HepG2 (cell line): ENCODE data around the gene ANKDD1A.

ENCODE experiments used
- HINFP ChIP-seq: sonication (generic); formaldehyde crosslinking; IDR thresholded peaks from 2 replicates; pipeline ENCODE4 v1.4.0; 2020; ENCODE audit warnings: low read depth, mild to moderate bottlenecking, missing genetic modification reagents
- ZBTB42 ChIP-seq: sonication (generic); formaldehyde crosslinking; IDR thresholded peaks from 2 replicates; pipeline ENCODE4 v1.5.0; 2020; ENCODE audit warnings: mild to moderate bottlenecking, missing genetic modification reagents

GRCh38 chr15:64954395-64954794, 42.7 kb downstream of the ANKDD1A start:
- TF ChIP-seq HINFP (CRISPR knock-in tag) (no peak), ZBTB42 (no peak)
